Measurements from ENCODE around the gene RAD51. TPM values are rescaled to one million over a fixed set of nuclear protein-coding genes. Genes with fewer than 3 reads are reported as not detected.

Gene RAD51
- total and polyA plus RNA-seq, 8 donors, result 0.15 to 1.3 (median 0.45) TPM

GRCh38 chr15:40769274-40770146 is 74.5 kb downstream of the RAD51 start, which contains the start of gene C15orf62:
TSS of gene C15orf62 (plus strand) at chr15:40769980. CDS start at chr15:40770496, 516 bp downstream.
- ATAC-seq (peak; percentile 27 to 52 (median 48)), FAIRE-seq (no peak)

GRCh38 chr15:40770147-40770721 is 75.3 kb downstream of the RAD51 start:
- WGBS, 2 donors, result 88 to 91% methylated on average over 16 to 17 of the region's 17 CpGs
- H3K4me3 ChIP-seq, result no peak overlapping the region
- intact Hi-C loops (cut with DNase I), result no loop called here
- no peak for TF ChIP-seq CTCF (IDR thresholded peaks at IDR 0.05)
- H3K4me1 ChIP-seq, result peaks cover 0 to 4% (median under 1%) of the 10 kb centered on the region in 3 donors
- no peak for FAIRE-seq
- no peaks in the 10 kb centered on the region for H3K9me3 ChIP-seq
- H3K27ac ChIP-seq, result peak overlapping the region in 2 of 4 donors; percentile 43 to 51
- ATAC-seq, result peak in 2 of 4 donors; percentile 2 to 5
- H3K36me3 ChIP-seq, result peaks cover 0 to 21% (median 6%) of the 10 kb centered on the region in 3 donors
- no peaks in the 10 kb centered on the region for H3K27me3 ChIP-seq
- no peak for DNase-seq

More at GRCh38 chr15:40769274-40770146, 74.5 kb downstream of the RAD51 start, which contains the start of gene C15orf62:
- Histone ChIP-seq H3K4me1 (peaks cover 3 to 12% (median 8%) of the 10 kb centered on the region in 3 donors), H3K27ac (peak within 1 kb of the TSS; percentile 22 to 51 (median 38)), H3K36me3 (peaks cover 0 to 14% (median under 1%) of the 10 kb centered on the region in 3 donors), H3K27me3 (no peaks in the 10 kb centered on the region), H3K4me3 (no peak within 1 kb of the TSS), H3K9me3 (no peaks in the 10 kb centered on the region)
- DNase-seq, result peak in 3 of 6 donors; percentile 34 to 57 (median 37)
- TF ChIP-seq CTCF (IDR thresholded peaks at IDR 0.05), result no peak
- WGBS, 2 donors, result 69 to 70% methylated on average over 27 to 28 of the region's 28 CpGs
- intact Hi-C loops (cut with DNase I), result no loop called here

DNA sequence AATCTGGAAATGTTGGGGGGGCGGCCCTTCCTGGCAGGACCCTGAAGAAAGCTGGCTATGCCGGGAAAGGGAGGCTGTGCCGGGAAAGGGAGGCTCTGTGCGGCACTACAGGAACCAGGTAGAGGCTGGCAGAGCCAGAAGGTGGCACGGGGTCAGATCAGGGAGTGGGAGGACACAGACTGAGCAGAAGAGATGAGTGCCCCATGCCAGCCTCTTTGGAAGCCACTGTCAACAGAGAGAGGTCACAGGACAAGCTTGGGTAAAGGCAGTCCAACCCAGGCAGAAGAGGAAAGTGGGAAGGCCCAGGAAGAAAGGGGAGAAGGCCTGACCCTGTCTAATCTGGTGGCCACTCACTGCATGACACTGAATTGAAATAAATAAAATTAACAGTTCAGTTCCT is 76.3 kb downstream of the RAD51 start:
- DNase-seq, result peak in 1 of 6 donors; percentile 3
- peaks cover 0 to 32% (median 15%) of the 10 kb centered on the region in 3 donors for H3K36me3 ChIP-seq
- ATAC-seq, result no peak

GRCh38 chr15:40772014-40772413 is 77.0 kb downstream of the RAD51 start:
- no peak for TF ChIP-seq CTCF (IDR thresholded peaks at IDR 0.05)
- Histone ChIP-seq H3K36me3 (peaks cover 0 to 32% (median 18%) of the 10 kb centered on the region in 3 donors), H3K9me3 (no peaks in the 10 kb centered on the region), H3K4me1 (no peaks in the 10 kb centered on the region), H3K4me3 (no peak overlapping the region), H3K27ac (no peak overlapping the region), H3K27me3 (no peaks in the 10 kb centered on the region)
- DNase-seq (peak in 1 of 6 donors; percentile 39), FAIRE-seq (no peak), ATAC-seq (no peak)
- 90 to 91% methylated on average over 12 to 13 of the region's 13 CpGs for WGBS, 2 donors
- intact Hi-C loops (cut with DNase I), result no loop called here

More for the DNA sequence above, 76.3 kb downstream of the RAD51 start:
- TF ChIP-seq CTCF (IDR thresholded peaks at IDR 0.05), result no peak
- Histone ChIP-seq H3K4me3 (no peak overlapping the region), H3K4me1 (no peaks in the 10 kb centered on the region), H3K27me3 (no peaks in the 10 kb centered on the region), H3K9me3 (no peaks in the 10 kb centered on the region), H3K27ac (no peak overlapping the region)
- intact Hi-C loops (cut with DNase I), result no loop called here
- 93 to 95% methylated on average over 5 of the region's 5 CpGs for WGBS, 2 donors
- FAIRE-seq, result no peak

Data from pancreas (tissue), 10 donors.